Measurements from ENCODE around the gene CARS1.

The CARS1 gene

GRCh38 chr11:3016861-3017260, 40.4 kb downstream of the CARS1 start:
- in situ Hi-C loops (cut with MboI; ENCODE audit: low pct_unique_long_range_greater_than_20kb, low sequenced_read_pairs) = no loop called here
- DNase-seq = no peak

DNA sequence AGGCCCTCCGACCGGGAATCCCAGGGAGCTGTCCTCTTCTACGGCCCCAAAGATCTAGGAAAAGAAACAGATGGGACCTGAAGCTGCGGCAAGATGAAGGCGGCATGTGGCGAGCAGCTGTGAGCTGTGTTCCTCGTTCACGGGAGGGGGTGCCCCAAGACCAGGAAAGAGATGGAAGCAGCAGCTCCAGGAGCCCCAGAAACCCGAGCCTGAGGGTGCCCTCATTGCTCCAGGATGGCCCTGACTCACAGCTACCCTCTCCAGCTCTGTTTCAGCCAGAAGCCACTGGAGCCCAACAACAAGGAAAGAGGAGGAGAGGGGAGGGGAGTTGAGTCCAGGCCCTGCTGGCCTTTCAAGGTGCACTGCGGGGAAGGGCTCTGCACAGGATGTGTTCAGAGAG, 41.4 kb downstream of the CARS1 start:
- in situ Hi-C loops (cut with MboI; ENCODE audit: low pct_unique_long_range_greater_than_20kb, low sequenced_read_pairs) = no loop called here
- DNase-seq = no peak

- DNase-seq = no peak
- in situ Hi-C loops (cut with MboI; ENCODE audit: low pct_unique_long_range_greater_than_20kb, low sequenced_read_pairs) = no loop called here
Measured at GRCh38 chr11:3014943-3015342, 42.3 kb downstream of the CARS1 start.

- DNase-seq = no peak
Measured at GRCh38 chr11:3014057-3014938, 42.9 kb downstream of the CARS1 start.

GRCh38 chr11:3011891-3012885, 45.0 kb downstream of the CARS1 start:
- in situ Hi-C loops (cut with MboI; ENCODE audit: low pct_unique_long_range_greater_than_20kb, low sequenced_read_pairs) = no loop called here
- DNase-seq = no peak

More at GRCh38 chr11:3014057-3014938, 42.9 kb downstream of the CARS1 start:
- in situ Hi-C loops (cut with MboI; ENCODE audit: low pct_unique_long_range_greater_than_20kb, low sequenced_read_pairs) = no loop called here

DNA sequence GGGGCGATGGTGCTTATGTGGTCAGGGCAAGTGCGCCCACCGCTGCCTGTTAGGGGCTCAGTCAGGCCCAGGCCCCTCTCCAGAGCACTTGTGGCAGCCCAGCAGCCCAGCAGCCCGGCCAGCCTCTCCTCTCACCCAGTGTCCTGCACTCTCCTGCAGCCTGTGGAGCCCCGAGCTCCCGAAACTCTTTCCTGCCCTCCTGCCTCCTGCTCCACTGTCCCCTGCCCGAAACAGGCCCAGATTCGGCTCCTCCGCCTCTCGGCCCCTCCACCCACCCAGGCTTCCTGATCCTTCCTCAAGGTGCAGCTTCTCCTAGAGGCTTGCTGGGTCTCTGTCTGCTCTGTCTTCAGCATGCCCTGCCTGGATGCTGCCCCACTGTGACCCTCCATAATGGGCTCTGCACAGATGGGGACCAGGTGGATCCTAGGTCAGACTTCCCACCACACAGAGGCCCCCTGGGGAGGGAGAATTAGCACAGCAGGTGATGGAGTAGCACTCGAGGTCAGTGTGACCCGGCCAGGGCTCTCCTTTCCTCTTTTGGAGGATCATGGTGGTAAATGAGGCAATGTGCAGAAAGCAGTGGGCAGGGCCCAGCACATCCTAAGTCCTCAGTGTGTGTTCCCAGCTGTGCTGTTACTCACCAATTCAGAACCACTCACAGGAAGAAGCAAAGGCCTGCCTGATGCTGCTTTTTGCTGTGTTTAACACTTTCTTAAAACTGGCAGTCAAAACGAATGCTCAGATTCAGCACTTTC, 46.5 kb downstream of the CARS1 start:
- no peak for DNase-seq
- in situ Hi-C loops (cut with MboI; ENCODE audit: low pct_unique_long_range_greater_than_20kb, low sequenced_read_pairs) = no loop called here

DNA sequence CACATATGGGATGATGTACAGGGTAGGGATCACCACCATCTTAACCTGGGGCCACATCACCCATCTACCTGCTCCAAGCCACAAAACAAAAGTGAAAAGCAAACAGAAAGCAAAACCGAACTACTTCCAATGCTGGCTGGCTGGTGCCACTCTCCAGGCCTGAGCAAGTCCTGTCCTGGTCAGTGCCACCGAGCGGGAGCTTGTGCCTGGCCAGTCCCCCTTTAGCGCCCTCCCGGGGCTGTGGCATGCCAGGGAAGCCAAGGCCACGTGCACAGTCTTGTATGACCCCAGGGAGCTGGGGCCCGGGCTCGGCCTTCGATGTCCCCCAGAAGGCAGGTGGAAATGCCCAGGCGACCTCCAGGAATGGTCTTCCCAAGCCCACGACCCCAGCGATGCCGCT, 47.2 kb downstream of the CARS1 start:
- in situ Hi-C loops (cut with MboI; ENCODE audit: low pct_unique_long_range_greater_than_20kb, low sequenced_read_pairs) = no loop called here
- no peak for DNase-seq

DNA sequence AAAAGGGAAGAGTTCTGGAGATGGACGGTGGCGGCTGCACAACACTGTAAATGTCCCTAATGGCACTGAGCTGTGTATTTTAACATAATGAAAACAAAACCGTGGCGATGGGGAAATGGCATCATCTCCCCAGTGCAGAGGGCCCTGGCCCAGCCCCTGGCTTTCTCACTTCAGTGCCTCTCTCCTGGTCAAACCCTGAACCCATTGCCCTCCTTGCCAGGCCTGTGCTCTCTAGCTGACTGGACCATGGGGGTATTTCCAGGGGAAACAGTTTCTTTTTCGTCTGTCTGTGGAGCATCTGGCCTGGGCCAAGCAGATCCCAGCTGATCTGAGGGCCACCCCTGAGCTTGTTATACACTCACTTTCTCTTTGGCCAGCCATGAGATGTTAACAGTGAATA, 47.7 kb downstream of the CARS1 start:
- DNase-seq = no peak
- in situ Hi-C loops (cut with MboI; ENCODE audit: low pct_unique_long_range_greater_than_20kb, low sequenced_read_pairs) = no loop called here

DNA sequence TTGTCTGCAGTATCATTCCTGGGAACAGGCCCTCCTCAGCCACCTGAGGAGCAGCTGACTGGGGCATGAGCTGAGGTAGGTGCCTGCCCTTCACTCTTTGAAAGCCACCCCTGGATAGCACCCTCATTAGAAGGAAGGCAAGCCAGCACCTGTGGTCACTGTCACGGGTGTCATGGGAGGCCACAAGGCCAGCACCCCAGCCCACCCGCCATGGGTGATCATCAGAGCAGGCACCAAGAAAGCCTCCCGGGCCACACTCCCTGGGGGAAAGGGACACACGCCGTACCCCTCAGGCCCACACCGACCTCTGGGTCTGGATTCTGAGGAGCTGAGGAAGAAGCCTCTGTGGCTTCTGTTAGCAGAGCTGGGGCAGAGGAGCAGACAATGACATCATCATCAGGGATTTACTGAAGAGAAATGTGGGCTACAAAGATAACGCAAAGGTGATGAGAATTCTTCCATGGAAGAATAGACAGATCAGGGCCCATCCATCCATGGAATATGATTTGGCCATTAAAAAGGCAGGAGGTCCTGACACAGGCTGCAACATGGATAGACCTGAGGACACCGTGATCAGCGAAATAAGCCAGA, 48.4 kb downstream of the CARS1 start:
- in situ Hi-C loops (cut with MboI; ENCODE audit: low pct_unique_long_range_greater_than_20kb, low sequenced_read_pairs) = no loop called here

DNA sequence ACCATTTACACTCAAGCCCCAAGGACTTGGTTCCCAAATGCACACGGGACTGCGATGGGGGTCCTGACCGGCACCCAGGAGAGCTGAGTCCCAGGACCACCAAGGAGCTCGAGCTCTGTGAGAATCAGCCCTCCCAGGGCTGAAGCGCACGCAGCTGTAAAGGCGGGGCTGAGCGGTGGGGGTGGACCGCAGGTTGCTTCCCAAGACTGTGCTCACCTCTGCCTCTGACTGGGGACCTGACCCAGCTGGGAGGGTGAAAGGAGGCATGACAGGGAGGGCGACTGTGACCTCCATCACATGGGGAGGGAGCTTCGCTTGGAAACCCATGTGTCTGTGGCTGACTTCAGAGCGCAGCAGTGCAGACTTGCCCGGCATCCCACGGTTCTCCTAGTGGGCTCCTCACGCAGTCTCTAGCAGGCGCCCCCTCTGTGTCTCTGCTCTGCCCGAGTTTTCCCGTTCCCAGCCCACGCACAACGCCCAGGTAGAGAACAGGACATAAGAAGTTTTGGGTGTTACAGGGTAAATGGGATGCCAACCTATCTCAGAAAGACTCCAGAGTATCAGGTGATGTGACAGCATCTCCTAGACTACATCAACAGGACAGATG, 49.7 kb downstream of the CARS1 start:
- no peak for DNase-seq
- in situ Hi-C loops (cut with MboI; ENCODE audit: low pct_unique_long_range_greater_than_20kb, low sequenced_read_pairs) = no loop called here

More for the DNA sequence above, 48.4 kb downstream of the CARS1 start:
- no peak for DNase-seq

DNA sequence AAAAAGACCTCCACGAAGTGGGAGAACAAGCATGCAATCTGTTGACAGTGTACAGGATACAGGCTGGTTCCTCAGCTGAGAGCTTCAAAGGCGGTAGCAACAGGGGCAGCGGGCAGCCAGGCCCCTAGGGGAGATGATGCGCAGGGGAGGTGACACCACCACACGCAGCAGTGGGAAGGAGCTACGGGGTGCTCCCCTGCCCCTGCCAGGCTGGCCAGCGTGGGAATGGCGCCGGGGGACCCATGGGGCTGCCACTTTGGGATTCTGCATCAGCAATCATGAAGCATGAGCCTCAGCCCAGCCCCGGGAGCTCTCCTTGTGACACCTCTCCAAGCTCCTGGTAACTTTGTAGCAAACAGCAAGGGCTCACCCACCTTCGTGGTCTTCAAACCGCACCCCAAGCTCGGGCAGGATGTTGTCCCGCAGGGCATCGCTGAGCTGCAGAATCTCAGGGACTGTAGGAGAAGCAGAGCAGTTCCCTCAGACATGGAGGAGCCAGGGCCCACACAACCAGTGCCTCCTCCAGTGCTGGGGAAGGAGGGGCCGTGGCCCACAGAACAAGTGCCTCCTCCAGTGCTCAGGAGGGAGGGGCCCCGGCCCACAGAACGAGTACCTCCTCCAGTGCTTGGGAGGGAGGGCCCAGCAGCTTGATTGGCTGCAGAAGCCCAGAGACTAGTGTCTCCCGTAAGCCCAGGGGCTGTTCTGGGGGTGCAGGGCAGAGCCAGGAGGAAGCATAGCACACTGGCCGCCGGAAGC, 50.5 kb downstream of the CARS1 start:
- in situ Hi-C loops (cut with MboI; ENCODE audit: low pct_unique_long_range_greater_than_20kb, low sequenced_read_pairs) = no loop called here
- DNase-seq = no peak

DNA sequence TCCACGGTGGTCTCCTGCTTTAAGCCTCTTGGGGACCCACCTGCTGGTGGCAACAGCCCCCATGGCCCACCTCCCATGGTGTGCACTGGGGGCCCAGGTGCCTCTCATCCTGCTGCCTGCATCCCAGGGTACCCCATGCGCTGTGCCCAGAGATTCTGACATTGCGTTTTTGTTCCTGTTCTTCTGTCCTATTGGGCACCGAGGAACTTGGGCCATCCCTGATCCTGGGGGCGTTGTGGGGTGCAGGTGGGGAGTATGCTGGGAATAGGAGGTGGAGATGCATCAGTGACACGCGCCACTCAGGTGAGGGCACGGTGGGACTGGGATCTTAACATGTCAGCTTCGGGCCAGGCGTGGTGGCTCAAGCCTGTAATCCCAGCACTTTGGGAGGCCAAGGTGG, 52.7 kb downstream of the CARS1 start:
- in situ Hi-C loops (cut with MboI; ENCODE audit: low pct_unique_long_range_greater_than_20kb, low sequenced_read_pairs) = no loop called here
- DNase-seq = no peak

- DNase-seq = no peak
- in situ Hi-C loops (cut with MboI; ENCODE audit: low pct_unique_long_range_greater_than_20kb, low sequenced_read_pairs) = no loop called here
Measured at GRCh38 chr11:3003396-3004231, 53.6 kb downstream of the CARS1 start.

DNA sequence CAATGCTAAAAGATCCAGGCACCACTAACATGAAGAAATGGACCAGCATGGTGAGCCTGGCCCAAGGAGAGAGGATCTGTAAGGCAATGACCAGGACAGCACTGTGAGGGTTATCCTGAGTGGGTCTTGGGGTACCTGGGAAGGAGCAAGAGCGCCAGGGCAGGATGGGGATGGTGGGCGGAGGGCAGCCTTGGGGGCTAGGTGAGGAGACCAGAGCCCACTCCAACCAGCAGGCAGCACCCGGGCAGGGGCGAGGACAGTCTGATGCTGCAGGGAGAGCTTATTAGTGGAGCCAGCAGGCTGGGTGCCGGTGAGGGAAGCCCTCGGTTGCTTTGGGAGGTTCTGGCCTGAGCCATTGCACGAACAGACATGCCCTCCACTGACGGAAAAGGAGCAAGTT, 54.4 kb downstream of the CARS1 start:
- in situ Hi-C loops (cut with MboI; ENCODE audit: low pct_unique_long_range_greater_than_20kb, low sequenced_read_pairs) = no loop called here
- DNase-seq = no peak

- in situ Hi-C loops (cut with MboI; ENCODE audit: low pct_unique_long_range_greater_than_20kb, low sequenced_read_pairs) = no loop called here
- no peak for DNase-seq
Measured at GRCh38 chr11:3002351-3002861, 54.8 kb downstream of the CARS1 start.

DNA sequence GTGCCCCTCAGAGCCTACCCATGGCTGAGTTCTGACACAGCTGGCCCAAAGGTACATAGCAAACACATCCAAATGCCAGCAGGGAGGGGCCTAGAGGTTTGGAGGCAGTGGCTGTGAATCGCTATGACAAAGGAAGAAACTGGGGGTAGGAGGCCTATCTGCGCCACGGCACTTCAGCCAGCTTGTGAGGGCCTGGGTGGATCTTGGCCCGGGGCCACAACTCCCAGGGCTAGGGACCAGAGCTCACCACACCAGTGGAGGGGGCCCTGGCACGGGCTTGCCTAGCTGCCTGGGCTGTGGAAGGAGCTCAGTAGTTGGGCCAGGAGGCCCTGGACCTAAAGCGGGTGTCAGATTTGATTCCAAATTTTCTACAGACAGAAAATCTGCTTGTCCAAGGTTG, 55.7 kb downstream of the CARS1 start:
- in situ Hi-C loops (cut with MboI; ENCODE audit: low pct_unique_long_range_greater_than_20kb, low sequenced_read_pairs) = no loop called here
- DNase-seq = no peak
